OCI-LY3 (cell line): ENCODE results near the gene TSGA10.

Experiments used
- EZH2phosphoT487 ChIP-seq: fragments of 200-600 bp; shearing (Covaris generic); IDR thresholded peaks from 2 replicates; pipeline ENCODE4 v1.6.1; 2018; ENCODE audit warnings: antibody characterized with exemption, mixed run types, low read depth
- TF ChIP-seq, protein P1 (sequence below): fragments of 200-600, 300-600 bp; sonication (generic); IDR thresholded peaks from 2 replicates; pipeline ENCODE4 v1.5.1; 2014; ENCODE audit warnings: antibody characterized with exemption, low read length, low read depth

DNA sequence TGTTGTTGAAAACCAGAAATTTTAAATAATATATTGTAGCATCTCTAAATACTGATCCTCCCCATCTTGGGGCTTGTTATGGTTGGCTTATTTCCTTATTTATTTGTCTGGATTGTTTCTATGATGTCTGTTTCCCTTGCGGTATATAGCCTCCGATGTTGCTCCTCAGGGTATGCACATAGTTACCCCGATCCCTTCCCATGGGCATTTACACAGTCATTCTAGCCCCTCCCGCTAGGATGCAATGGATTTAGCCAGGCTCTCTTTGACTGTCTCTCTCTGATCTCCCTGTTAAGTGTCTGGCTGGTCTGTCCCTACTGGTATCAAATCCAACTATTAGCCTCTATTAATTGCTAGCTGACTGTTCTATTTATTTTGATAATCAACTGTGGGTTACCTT is 126.9 kb downstream of the TSGA10 start:
- TF ChIP-seq, protein P1, sequence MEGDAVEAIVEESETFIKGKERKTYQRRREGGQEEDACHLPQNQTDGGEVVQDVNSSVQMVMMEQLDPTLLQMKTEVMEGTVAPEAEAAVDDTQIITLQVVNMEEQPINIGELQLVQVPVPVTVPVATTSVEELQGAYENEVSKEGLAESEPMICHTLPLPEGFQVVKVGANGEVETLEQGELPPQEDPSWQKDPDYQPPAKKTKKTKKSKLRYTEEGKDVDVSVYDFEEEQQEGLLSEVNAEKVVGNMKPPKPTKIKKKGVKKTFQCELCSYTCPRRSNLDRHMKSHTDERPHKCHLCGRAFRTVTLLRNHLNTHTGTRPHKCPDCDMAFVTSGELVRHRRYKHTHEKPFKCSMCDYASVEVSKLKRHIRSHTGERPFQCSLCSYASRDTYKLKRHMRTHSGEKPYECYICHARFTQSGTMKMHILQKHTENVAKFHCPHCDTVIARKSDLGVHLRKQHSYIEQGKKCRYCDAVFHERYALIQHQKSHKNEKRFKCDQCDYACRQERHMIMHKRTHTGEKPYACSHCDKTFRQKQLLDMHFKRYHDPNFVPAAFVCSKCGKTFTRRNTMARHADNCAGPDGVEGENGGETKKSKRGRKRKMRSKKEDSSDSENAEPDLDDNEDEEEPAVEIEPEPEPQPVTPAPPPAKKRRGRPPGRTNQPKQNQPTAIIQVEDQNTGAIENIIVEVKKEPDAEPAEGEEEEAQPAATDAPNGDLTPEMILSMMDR, result no peak
- TF ChIP-seq EZH2phosphoT487, result no peak
